ENCODE data around the gene DDIT4. TPM values are rescaled to one million over a fixed set of nuclear protein-coding genes. Genes with fewer than 3 reads are reported as not detected.

The DDIT4 gene
- total RNA-seq, 1 donor from 2014 or later: 161 TPM

DNA sequence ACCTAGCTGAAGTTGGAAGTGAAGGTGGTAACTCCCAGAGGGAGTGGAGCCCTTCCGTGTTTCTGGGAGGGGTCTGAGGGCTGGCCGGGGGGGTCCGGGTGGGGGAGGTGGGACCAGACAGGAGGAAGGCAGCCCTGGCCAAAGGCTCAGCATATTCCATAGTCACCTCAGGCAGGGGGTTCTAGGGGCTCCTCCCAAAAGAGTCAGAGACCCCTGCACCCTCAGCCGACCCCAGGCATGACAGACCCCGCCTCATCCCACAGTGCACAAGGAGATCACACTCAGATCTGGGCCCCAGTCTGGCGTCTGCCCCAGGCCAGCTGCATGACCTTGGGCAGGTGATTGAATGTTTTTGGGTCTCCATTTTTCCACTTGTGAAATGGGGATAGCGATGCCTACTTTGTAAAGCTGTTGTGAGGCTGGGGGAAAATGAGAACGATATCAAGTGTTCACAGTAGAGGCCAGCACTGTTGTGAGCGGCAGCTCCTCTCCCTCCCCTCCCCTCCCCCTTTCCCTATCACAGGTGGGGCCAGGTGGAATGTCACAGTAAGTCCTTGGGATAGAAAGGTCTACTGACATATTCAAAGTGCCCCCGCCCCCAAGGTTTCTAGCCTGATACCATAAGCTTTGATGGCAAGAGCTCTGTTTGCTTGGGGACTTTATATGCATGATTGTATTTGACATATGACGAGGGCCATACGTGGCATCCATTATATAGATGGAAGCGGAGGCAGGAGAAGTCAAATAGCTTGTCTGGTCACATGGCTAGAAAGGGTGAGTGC lies 47.7 kb downstream of the DDIT4 start:
- Histone ChIP-seq H3K9me3 (no peaks in the 10 kb centered on the region), H3K27me3 (ENCODE audit: low read depth) (no peaks in the 10 kb centered on the region), H3K36me3 (no peaks in the 10 kb centered on the region), H3K4me3 (no peak overlapping the region), H3K27ac (peak overlapping the region; percentile 89), H3K4me1 (peaks cover 92% of the 10 kb centered on the region)
- intact Hi-C loops (cut with DNase I): no loop called here
- DNase-seq (no peak), ATAC-seq (no peak)
- TF ChIP-seq, protein P1, sequence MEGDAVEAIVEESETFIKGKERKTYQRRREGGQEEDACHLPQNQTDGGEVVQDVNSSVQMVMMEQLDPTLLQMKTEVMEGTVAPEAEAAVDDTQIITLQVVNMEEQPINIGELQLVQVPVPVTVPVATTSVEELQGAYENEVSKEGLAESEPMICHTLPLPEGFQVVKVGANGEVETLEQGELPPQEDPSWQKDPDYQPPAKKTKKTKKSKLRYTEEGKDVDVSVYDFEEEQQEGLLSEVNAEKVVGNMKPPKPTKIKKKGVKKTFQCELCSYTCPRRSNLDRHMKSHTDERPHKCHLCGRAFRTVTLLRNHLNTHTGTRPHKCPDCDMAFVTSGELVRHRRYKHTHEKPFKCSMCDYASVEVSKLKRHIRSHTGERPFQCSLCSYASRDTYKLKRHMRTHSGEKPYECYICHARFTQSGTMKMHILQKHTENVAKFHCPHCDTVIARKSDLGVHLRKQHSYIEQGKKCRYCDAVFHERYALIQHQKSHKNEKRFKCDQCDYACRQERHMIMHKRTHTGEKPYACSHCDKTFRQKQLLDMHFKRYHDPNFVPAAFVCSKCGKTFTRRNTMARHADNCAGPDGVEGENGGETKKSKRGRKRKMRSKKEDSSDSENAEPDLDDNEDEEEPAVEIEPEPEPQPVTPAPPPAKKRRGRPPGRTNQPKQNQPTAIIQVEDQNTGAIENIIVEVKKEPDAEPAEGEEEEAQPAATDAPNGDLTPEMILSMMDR (IDR thresholded peaks at IDR 0.05): no peak

DNA sequence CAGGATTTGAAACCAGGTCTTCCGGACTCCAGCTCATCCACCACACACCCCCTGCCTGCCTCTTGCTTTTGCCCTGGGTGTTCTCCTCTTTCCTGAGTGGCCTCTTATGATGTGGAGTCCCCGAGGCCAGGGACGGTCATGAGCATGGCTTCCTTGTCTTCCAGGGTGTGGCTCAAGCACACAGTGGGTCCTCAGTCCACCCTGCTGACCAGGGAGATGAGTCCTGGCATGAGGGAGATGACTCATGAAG lies 48.2 kb downstream of the DDIT4 start:
- DNase-seq (no peak), ATAC-seq (no peak)
- Histone ChIP-seq H3K27ac (no peak overlapping the region), H3K4me3 (no peak overlapping the region), H3K4me1 (peaks cover 87% of the 10 kb centered on the region), H3K9me3 (no peaks in the 10 kb centered on the region), H3K27me3 (ENCODE audit: low read depth) (no peaks in the 10 kb centered on the region), H3K36me3 (no peaks in the 10 kb centered on the region)
- TF ChIP-seq, protein P1 (IDR thresholded peaks at IDR 0.05): no peak
- intact Hi-C loops (cut with DNase I): no loop called here

DNA sequence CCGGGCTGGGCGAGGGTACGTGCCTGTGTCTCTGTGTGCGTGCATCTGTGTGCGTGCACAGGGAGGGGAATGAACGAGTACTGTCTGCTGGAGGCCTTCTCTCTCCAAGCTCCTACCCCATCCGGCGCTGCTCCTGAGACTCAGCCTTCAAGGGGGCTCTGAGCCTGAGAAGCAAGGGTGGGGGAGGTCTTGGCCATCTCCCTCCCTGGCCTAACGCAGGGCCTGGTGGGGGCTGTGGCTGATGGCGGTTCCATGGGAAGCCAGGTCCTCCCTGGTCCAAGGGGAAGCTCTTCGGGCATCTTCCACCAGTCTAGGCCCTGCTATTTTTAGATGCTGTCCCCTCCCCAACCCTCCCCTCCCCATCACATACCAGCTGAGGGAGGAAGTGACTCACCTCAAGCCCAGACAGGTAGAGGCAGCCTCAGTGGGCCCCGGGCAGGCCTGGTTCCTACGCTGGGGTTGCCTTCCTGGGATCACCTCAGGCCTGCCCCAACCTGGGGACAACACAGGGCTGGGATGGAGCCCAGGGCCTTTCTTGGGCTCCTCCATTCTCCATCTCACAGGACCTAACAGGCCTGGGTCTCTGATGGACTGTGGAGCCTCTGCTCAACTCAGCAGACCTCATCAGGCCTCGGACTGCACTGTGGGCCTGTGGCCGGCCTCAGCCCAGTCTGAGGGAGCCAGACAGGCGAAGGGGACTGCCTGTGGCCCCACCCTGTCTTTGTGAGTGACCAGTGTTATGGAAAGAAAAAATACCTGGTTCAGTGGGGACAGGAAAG lies 48.7 kb downstream of the DDIT4 start:
- H3K9me3 ChIP-seq: no peaks in the 10 kb centered on the region
- no peak overlapping the region for H3K4me3 ChIP-seq
- no peak overlapping the region for H3K27ac ChIP-seq
- TF ChIP-seq, protein P1 (IDR thresholded peaks at IDR 0.05): no peak
- no peaks in the 10 kb centered on the region for H3K36me3 ChIP-seq
- DNase-seq (no peak), ATAC-seq (no peak)
- H3K27me3 ChIP-seq (ENCODE audit: low read depth): no peaks in the 10 kb centered on the region
- H3K4me1 ChIP-seq: peaks cover 87% of the 10 kb centered on the region
- intact Hi-C loops (cut with DNase I): no loop called here

DNA sequence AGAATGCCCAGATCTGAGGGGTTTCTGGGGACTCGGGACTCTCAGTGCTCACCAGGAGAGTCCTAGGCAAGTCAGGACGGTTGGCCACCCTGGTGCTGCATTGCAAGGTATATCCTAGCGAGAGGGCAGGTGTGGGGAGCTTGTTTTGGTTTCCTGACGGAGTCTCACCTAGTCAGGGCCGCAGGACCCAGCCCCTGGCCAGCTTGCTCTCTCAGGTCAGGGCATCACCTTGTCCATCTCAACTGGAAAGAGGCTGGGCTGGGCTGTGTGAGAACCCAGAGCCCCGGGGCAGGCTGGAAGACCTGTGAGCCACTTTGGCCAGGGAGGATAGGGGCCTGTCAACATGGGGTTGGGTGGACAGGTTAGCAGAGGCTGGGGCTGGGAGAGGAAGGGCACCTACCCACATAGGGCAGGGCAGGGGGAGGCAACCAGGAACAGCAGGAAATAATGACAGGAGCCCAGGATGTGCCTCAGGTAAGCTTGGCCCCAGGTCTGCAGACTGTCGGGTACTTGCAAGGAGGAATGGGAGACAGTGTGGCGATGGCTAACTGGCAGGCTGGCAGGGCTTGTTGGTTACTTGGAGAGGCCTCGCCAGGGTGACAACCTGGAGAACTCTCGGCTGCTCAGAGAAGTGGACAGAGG lies 49.5 kb downstream of the DDIT4 start:
- TF ChIP-seq, protein P1 (IDR thresholded peaks at IDR 0.05): no peak
- no peak overlapping the region for H3K4me3 ChIP-seq
- H3K27ac ChIP-seq: peak overlapping the region; percentile 11
- peaks cover 87% of the 10 kb centered on the region for H3K4me1 ChIP-seq
- ATAC-seq (no peak), DNase-seq (no peak)
- intact Hi-C loops (cut with DNase I): no loop called here
- no peaks in the 10 kb centered on the region for H3K36me3 ChIP-seq
- H3K9me3 ChIP-seq: no peaks in the 10 kb centered on the region
- no peaks in the 10 kb centered on the region for H3K27me3 ChIP-seq (ENCODE audit: low read depth)

DNA sequence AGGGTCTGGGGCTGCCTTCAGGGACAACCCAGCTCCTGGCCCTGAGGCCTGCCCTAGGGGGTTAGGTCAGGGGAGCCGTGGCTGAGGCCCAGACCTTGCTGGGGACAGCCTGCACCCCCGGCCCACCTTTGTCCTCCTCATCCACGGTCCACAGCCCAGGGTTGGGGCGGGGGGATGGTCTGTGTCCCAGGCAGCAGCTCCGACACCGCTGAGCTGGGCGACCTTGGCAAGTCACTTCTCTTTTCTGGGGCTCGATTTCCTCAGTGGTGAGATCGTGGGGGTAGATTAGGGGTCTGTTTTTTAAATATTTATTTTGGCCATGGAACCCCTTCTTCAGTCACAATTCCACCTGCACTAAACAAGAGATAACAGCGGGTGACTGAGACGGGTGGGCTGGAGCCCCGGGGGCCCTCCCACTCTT lies 50.1 kb downstream of the DDIT4 start:
- Histone ChIP-seq H3K36me3 (no peaks in the 10 kb centered on the region), H3K4me3 (no peak overlapping the region), H3K27me3 (ENCODE audit: low read depth) (no peaks in the 10 kb centered on the region), H3K27ac (peak overlapping the region; percentile 11), H3K4me1 (peaks cover 87% of the 10 kb centered on the region), H3K9me3 (no peaks in the 10 kb centered on the region)
- TF ChIP-seq, protein P1 (IDR thresholded peaks at IDR 0.05): no peak
- intact Hi-C loops (cut with DNase I): no loop called here
- ATAC-seq: no peak
- DNase-seq: no peak

Other genes starting within 250 kb of the DDIT4 start
- gene SPOCK2, start 185.4 kb upstream of the DDIT4 start, total RNA-seq: 108 TPM
- 113 TPM for gene ANAPC16, start 57.9 kb upstream of the DDIT4 start, total RNA-seq
- 23.9 TPM for gene ASCC1, start 57.6 kb upstream of the DDIT4 start, total RNA-seq
- 44.7 TPM for gene DNAJB12, start 81.0 kb downstream of the DDIT4 start, total RNA-seq

Measured in lower lobe of right lung (tissue), 2 donors.